ENCODE results near the gene MT1A. TPM values are rescaled to one million over a fixed set of nuclear protein-coding genes. Genes with fewer than 3 reads are reported as not detected.

MT1A gene
- 0.57 and 0.82 TPM in 2 replicates for total RNA-seq

GRCh38 chr16:56637814-56638750, at the start of gene MT1A:
MT1A (plus strand) TSS chr16:56638666; CDS start chr16:56638739, 73 bp downstream.
- intact Hi-C loops (cut with micrococcal nuclease): loop anchor here (2.0 kb wide), 1 partner anchor 21 kb away; no protein-coding TSS in a partner anchor

- intact Hi-C loops (cut with micrococcal nuclease): no loop called here
These were observed 49.7 kb upstream of the MT1A start for GRCh38 chr16:56588781-56589140.

- intact Hi-C loops (cut with micrococcal nuclease): no loop called here
These were observed 49.1 kb upstream of the MT1A start, which contains the start of gene MT3 for GRCh38 chr16:56589141-56590039. MT3 (plus strand) TSS chr16:56589528; CDS start chr16:56589591, 63 bp downstream.

- intact Hi-C loops (cut with micrococcal nuclease): no loop called here
These were observed 46.9 kb upstream of the MT1A start for GRCh38 chr16:56591377-56592060.

- intact Hi-C loops (cut with micrococcal nuclease): no loop called here
These were observed 44.7 kb upstream of the MT1A start for GRCh38 chr16:56593573-56594291.

- intact Hi-C loops (cut with micrococcal nuclease): no loop called here
These were observed 44.2 kb upstream of the MT1A start for GRCh38 chr16:56594292-56594619.

GRCh38 chr16:56600398-56600999, 38.0 kb upstream of the MT1A start:
- intact Hi-C loops (cut with micrococcal nuclease): loop anchor here (1.0 to 5.0 kb wide), 2 partner anchors 23 to 88 kb away; no protein-coding TSS in a partner anchor

GRCh38 chr16:56601325-56601724, 37.1 kb upstream of the MT1A start:
- intact Hi-C loops (cut with micrococcal nuclease): loop anchor here (5.0 kb wide), 1 partner anchor 89 kb away; no protein-coding TSS in a partner anchor

GRCh38 chr16:56603589-56603988, 34.9 kb upstream of the MT1A start:
- intact Hi-C loops (cut with micrococcal nuclease): loop anchor here (5.0 kb wide), 1 partner anchor 91 kb away; no protein-coding TSS in a partner anchor

GRCh38 chr16:56604966-56605365, 33.5 kb upstream of the MT1A start:
- intact Hi-C loops (cut with micrococcal nuclease): loop anchor here (5.0 kb wide), 1 partner anchor 93 kb away; no protein-coding TSS in a partner anchor

GRCh38 chr16:56605475-56605874, 33.0 kb upstream of the MT1A start:
- intact Hi-C loops (cut with micrococcal nuclease): no loop called here

GRCh38 chr16:56606071-56606475, 32.4 kb upstream of the MT1A start:
- intact Hi-C loops (cut with micrococcal nuclease): no loop called here

GRCh38 chr16:56606476-56607108, 31.9 kb upstream of the MT1A start:
- intact Hi-C loops (cut with micrococcal nuclease): no loop called here

GRCh38 chr16:56607109-56607618, 31.3 kb upstream of the MT1A start:
- intact Hi-C loops (cut with micrococcal nuclease): no loop called here

- intact Hi-C loops (cut with micrococcal nuclease): loop anchor here (1.0 to 2.0 kb wide), 5 partner anchors 10 to 325 kb away; partner anchors contain the start of genes HERPUD1, MT1E, MT1X and NUDT21
These were observed 30.8 kb upstream of the MT1A start for GRCh38 chr16:56607675-56608042.

- intact Hi-C loops (cut with micrococcal nuclease): loop anchor here (1.0 to 2.0 kb wide), 5 partner anchors 9 to 324 kb away; partner anchors contain the start of genes HERPUD1, MT1E, MT1X and NUDT21
These were observed 30.2 kb upstream of the MT1A start, which contains the start of gene MT2A for GRCh38 chr16:56608043-56608875. MT2A (plus strand) TSS chr16:56608584; CDS start chr16:56608656, 72 bp downstream.

- intact Hi-C loops (cut with micrococcal nuclease): loop anchor here (1.0 to 2.0 kb wide), 5 partner anchors 8 to 323 kb away; partner anchors contain the start of genes HERPUD1, MT1E, MT1X and NUDT21
These were observed 29.5 kb upstream of the MT1A start for GRCh38 chr16:56608876-56609462.

Data from T-helper 2 cell treated with Interferon-gamma antibody and Interleukin-4, amounts not matched to agents 100 ng/mL and 5 ng/mL, for 36 hours (primary cell).